ELF-1 (cell line): ENCODE results near the gene ANXA5.

ENCODE experiments used
- DNase-seq: peaks from one replicate; pipeline ENCODE4 v3.0.0-alpha.2; 2016; ENCODE audit warnings: low read depth, low spot score

Gene ANXA5

GRCh38 chr4:121712001-121712651 is 15.3 kb upstream of the ANXA5 start:
- no peak for DNase-seq

GRCh38 chr4:121711263-121712000 is 14.7 kb upstream of the ANXA5 start:
- peak; percentile 98 for DNase-seq

GRCh38 chr4:121709766-121710405 is 13.1 kb upstream of the ANXA5 start:
- no peak for DNase-seq

- DNase-seq, result no peak
Observed at GRCh38 chr4:121707344-121707743, 10.6 kb upstream of the ANXA5 start.

- no peak for DNase-seq
Observed at GRCh38 chr4:121706595-121707021, 9.8 kb upstream of the ANXA5 start.

- no peak for DNase-seq
Observed at GRCh38 chr4:121705521-121705920, 8.7 kb upstream of the ANXA5 start.

- DNase-seq, result no peak
Observed at GRCh38 chr4:121702136-121702535, 5.4 kb upstream of the ANXA5 start.

GRCh38 chr4:121701263-121701662 is 4.5 kb upstream of the ANXA5 start:
- DNase-seq, result no peak

- no peak for DNase-seq
Observed at GRCh38 chr4:121698236-121698671, 1.5 kb upstream of the ANXA5 start.

- no peak for DNase-seq
Observed at GRCh38 chr4:121697564-121697963, 784 bp upstream of the ANXA5 start.

- DNase-seq, result peak; percentile 67
Observed at GRCh38 chr4:121696170-121696580, 605 bp downstream of the ANXA5 start.

- no peak for DNase-seq
Observed at GRCh38 chr4:121693886-121694285, 2.9 kb downstream of the ANXA5 start.

GRCh38 chr4:121693450-121693849 is 3.3 kb downstream of the ANXA5 start:
- no peak for DNase-seq

- no peak for DNase-seq
Observed at GRCh38 chr4:121692261-121692660, 4.5 kb downstream of the ANXA5 start.

- no peak for DNase-seq
Observed at GRCh38 chr4:121690001-121690400, 6.8 kb downstream of the ANXA5 start.

GRCh38 chr4:121688701-121689100 is 8.1 kb downstream of the ANXA5 start:
- no peak for DNase-seq

GRCh38 chr4:121688261-121688660 is 8.5 kb downstream of the ANXA5 start:
- no peak for DNase-seq

- no peak for DNase-seq
Observed at GRCh38 chr4:121686255-121686654, 10.5 kb downstream of the ANXA5 start.

GRCh38 chr4:121685257-121685656 is 11.5 kb downstream of the ANXA5 start:
- no peak for DNase-seq

GRCh38 chr4:121684561-121684960 is 12.2 kb downstream of the ANXA5 start:
- no peak for DNase-seq

GRCh38 chr4:121684016-121684415 is 12.8 kb downstream of the ANXA5 start:
- DNase-seq, result no peak

GRCh38 chr4:121680571-121680970 is 16.2 kb downstream of the ANXA5 start:
- no peak for DNase-seq

- DNase-seq, result no peak
Observed at GRCh38 chr4:121679951-121680350, 16.8 kb downstream of the ANXA5 start.
